DOHH2 (cell line): ENCODE data around the gene AHCYL1.

Experiments used
- CTCF ChIP-seq: fragments of 200-600 bp; sonication (generic); IDR thresholded peaks from one replicate; pipeline ENCODE4 v1.5.1; 2014; ENCODE audit warnings: antibody characterized with exemption, mild to moderate bottlenecking, low read depth, low read length; ENCODE audit not compliant: poor library complexity, severe bottlenecking
- EZH2phosphoT487 ChIP-seq: fragments of 200-600 bp; sonication (generic); IDR thresholded peaks from 2 replicates; pipeline ENCODE4 v1.6.1; 2017; ENCODE audit warnings: borderline replicate concordance, mild to moderate bottlenecking, antibody characterized with exemption, low read length, moderate library complexity, mixed read lengths

DNA sequence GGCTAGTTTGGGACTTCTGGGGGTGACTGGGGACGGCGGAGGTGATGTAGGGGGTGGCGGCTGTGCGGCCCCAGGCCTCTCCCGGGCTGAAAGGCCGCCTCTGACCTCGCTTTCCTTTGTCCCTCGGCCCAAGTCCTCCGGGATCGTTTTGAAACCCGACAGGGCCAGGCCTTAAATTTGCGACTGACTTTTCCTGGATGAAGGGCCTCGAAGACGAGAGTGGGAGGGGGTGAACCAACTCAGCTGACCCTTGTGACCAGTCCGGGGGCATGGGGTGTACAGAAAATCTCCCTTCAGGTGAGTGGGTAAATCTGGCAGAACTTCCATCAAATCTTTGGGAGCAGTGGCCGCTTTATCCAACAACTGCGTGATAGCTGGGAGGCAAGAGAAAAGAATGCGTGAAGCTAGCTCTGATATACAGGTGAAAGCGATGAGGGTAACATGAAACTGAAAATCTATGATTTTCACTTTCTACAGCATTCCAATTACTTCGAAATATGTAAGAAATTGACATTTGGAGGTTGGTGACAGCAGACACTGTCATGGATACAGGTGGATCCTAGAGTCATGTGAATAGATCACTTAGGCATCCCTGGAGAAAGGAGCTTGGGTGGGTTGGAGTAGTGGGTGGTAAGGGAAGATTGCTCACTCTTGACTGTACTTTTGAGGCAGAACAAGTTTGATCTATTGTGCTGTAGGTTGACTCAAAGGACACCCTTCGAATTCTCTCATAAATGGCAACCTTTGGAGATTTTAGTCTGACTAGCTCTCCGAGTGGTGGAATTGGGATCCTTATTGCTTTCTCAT, 885 bp downstream of the AHCYL1 start:
- TF ChIP-seq CTCF (no peak), EZH2phosphoT487 (no peak)
